BJ (cell line): Measurements from ENCODE around the gene TAPBP. TPM values are rescaled to one million over a fixed set of nuclear protein-coding genes. Genes with fewer than 3 reads are reported as not detected.

Experiments
- CTCF ChIA-PET: fragments of 350-600 bp; formaldehyde crosslinking; extraction: SDS; loops from one replicate; lab custom pipeline; 2021; ENCODE audit warnings: antibody characterized with exemption, inconsistent platforms; lab: Yijun Ruan, JAX
- POLR2A ChIA-PET: fragments of 300-600 bp; sonication (Branson Sonifier 250); formaldehyde crosslinking; extraction: SDS; loops from one replicate; lab custom pipeline; 2021; ENCODE audit warnings: antibody characterized with exemption; lab: Charles Lee
- DNase-seq: peaks from one replicate; pipeline ENCODE4 v3.0.0-alpha.2; 2011; ENCODE audit warnings: low read depth
- H3K27me3 ChIP-seq: 2 replicates; pipeline ENCODE4 v1.6.0; 2011; ENCODE audit warnings: low read length; ENCODE audit not compliant: control insufficient read depth, insufficient read depth
- H3K36me3 ChIP-seq: 2 replicates; pipeline ENCODE4 v1.5.1; 2011; ENCODE audit warnings: low read length; ENCODE audit not compliant: control insufficient read depth, insufficient read depth
- H3K4me3 ChIP-seq: 2 replicates; pipeline ENCODE4 v1.5.1; 2011; ENCODE audit warnings: low read depth, mild to moderate bottlenecking, control low read depth, low read length
- CTCF ChIP-seq: IDR thresholded peaks from 2 replicates; pipeline ENCODE4 v1.5.1; 2011; ENCODE audit warnings: low read depth, mild to moderate bottlenecking, control low read depth, inconsistent platforms, low read length, moderate library complexity; ENCODE audit not compliant: insufficient read depth
- polyA plus RNA-seq: library from polyadenylated mRNA; depleted of rRNA; stranded (reverse); fragments of >200 nt; gene quantifications from 2 replicates; pipeline ENCODE4 v1.2.3, GENCODE V29; 2011

The TAPBP gene
- polyA plus RNA-seq, 1 experiment: 37.9 TPM

GRCh38 chr6:33315793-33316602 is 2.1 kb upstream of the TAPBP start:
- no peak for TF ChIP-seq CTCF
- no peak for DNase-seq
- Histone ChIP-seq H3K36me3 (peaks cover 20% of the 10 kb centered on the region), H3K4me3 (no peak overlapping the region), H3K27me3 (no peaks in the 10 kb centered on the region)
- ChIA-PET CTCF (interaction anchor here (0.6 kb wide), 1 partner anchor 29 kb away, joined by 3 read pairs; no protein-coding TSS in a partner anchor), POLR2A (no interaction called here)

GRCh38 chr6:33314943-33315792 is 1.3 kb upstream of the TAPBP start:
- DNase-seq: no peak
- TF ChIP-seq CTCF: no peak
- Histone ChIP-seq H3K36me3 (peaks cover 17% of the 10 kb centered on the region), H3K4me3 (peak overlapping the region; percentile 73), H3K27me3 (no peaks in the 10 kb centered on the region)
- POLR2A ChIA-PET: no interaction called here
- CTCF ChIA-PET: no interaction called here

GRCh38 chr6:33314515-33314942 is 651 bp upstream of the TAPBP start:
- TF ChIP-seq CTCF: no peak
- ChIA-PET POLR2A (no interaction called here), CTCF (no interaction called here)
- Histone ChIP-seq H3K27me3 (no peaks in the 10 kb centered on the region), H3K4me3 (peak overlapping the region; percentile 73), H3K36me3 (peaks cover 13% of the 10 kb centered on the region)
- peak; percentile 61 for DNase-seq

- H3K27me3 ChIP-seq: no peaks in the 10 kb centered on the region
- ChIA-PET CTCF (interaction anchor here (0.7 to 3.7 kb wide), 6 partner anchors 11 to 113 kb away, joined by 3 to 16 read pairs (median 3); partner anchors contain the start of genes RGL2, RPS18, RXRB and VPS52), POLR2A (no interaction called here)
- TF ChIP-seq CTCF: no peak
- H3K36me3 ChIP-seq: peaks cover 2% of the 10 kb centered on the region
- H3K4me3 ChIP-seq: peak overlapping the region; percentile 73
- no peak for DNase-seq
Measured at GRCh38 chr6:33313105-33313708, 671 bp downstream of the TAPBP start.
